Dermis microvascular lymphatic vessel endothelial cell (primary cell): ENCODE data around the gene FAM200C. TPM values are rescaled to one million over a fixed set of nuclear protein-coding genes. Genes with fewer than 3 reads are reported as not detected.

ENCODE experiments used
- total RNA-seq: library from RNA; depleted of rRNA; stranded (reverse); fragments of >200 nt; gene quantifications from 2 replicates; pipeline ENCODE4 v1.2.1, GENCODE V29; 2014

The FAM200C gene
- total RNA-seq, 1 donor from 2014 or later = 3.1 TPM

Other genes with a start within 250 kb of the FAM200C start
- not detected in 2 replicates for gene FABP6, start 170.5 kb downstream of the FAM200C start, total RNA-seq
- gene CCNJL, start 87.5 kb downstream of the FAM200C start, total RNA-seq = 4.0 and 8.5 TPM in 2 replicates
- gene C1QTNF2, start 29.4 kb downstream of the FAM200C start, total RNA-seq = 0.26 and 0.38 TPM in 2 replicates
- 35.9 and 40.3 TPM in 2 replicates for gene SLU7, start 19.0 kb upstream of the FAM200C start, total RNA-seq
- 47.0 and 102 TPM in 2 replicates for gene PTTG1, start 21.8 kb upstream of the FAM200C start, total RNA-seq